Endothelial cell of umbilical vein (primary cell): ENCODE data around the gene SLC16A5. TPM values are rescaled to one million over a fixed set of nuclear protein-coding genes. Genes with fewer than 3 reads are reported as not detected.

Source experiments
- BruUV-seq: library from RNA; stranded (reverse); fragments of 400-500 nt; replicated peaks from 2 replicates; lab custom pipeline; 2021; lab: Mats Ljungman, UMichigan
- CTCF ChIA-PET: fragments of 300-600, 350-600 bp; sonication (Branson Sonifier 250); formaldehyde crosslinking; loops from one replicate; lab custom pipeline; 2021; ENCODE audit warnings: antibody characterized with exemption, inconsistent platforms; lab: Charles Lee
- POLR2A ChIA-PET: fragments of 300-600, 350-600 bp; sonication (Branson Sonifier 250); formaldehyde crosslinking; loops from one replicate; lab custom pipeline; 2021; ENCODE audit warnings: antibody characterized with exemption, inconsistent platforms; lab: Charles Lee
- DNase-seq: peaks from one replicate; pipeline ENCODE4 v3.0.0-alpha.2; 2011; ENCODE audit warnings: low read depth, low spot score
- FAIRE-seq: peaks from 2 replicates; lab custom pipeline; 2011; peaks lifted over from hg19 to GRCh38; lab: Jason Lieb, UNC
- H2AFZ ChIP-seq: 2 replicates; pipeline ENCODE4 v1.6.0; 2012; ENCODE audit warnings: low read depth, low read length, control low read depth, inconsistent platforms
- H3K27ac ChIP-seq: 2 replicates; pipeline ENCODE4 v1.5.1; 2011; ENCODE audit warnings: low read depth, mild to moderate bottlenecking, control low read depth, low read length, moderate library complexity; ENCODE audit not compliant: insufficient read depth
- H3K27me3 ChIP-seq, 2 experiments: 2 replicates each; pipeline versions ENCODE4 v1.6.0 to v1.6.1; 2011; ENCODE audit warnings: low read length in 2 of 2, mixed read lengths in 1 of 2; ENCODE audit not compliant: control insufficient read depth in 2 of 2, insufficient read depth in 2 of 2
- H3K36me3 ChIP-seq, 2 experiments: 2 replicates in 1 of 2; 3 replicates in 1 of 2; pipeline ENCODE4 v1.5.1; 2011; ENCODE audit warnings: low read length in 2 of 2, mild to moderate bottlenecking in 1 of 2, moderate library complexity in 1 of 2; ENCODE audit not compliant: control insufficient read depth in 2 of 2, insufficient read depth in 2 of 2; ENCODE audit errors: extremely low read depth in 1 of 2
- H3K4me1 ChIP-seq: 3 replicates; pipeline ENCODE4 v1.5.1; 2011; ENCODE audit warnings: mild to moderate bottlenecking, low read length; ENCODE audit not compliant: control insufficient read depth, insufficient read depth; ENCODE audit errors: extremely low read depth
- H3K4me2 ChIP-seq: 2 replicates; pipeline ENCODE4 v1.6.1; 2011; ENCODE audit warnings: low read length, control low read depth, mixed read lengths; ENCODE audit not compliant: insufficient read depth
- H3K4me3 ChIP-seq, 3 experiments: fragments of 200-600 bp in 1 of 3; sonication (generic), shearing (Covaris generic) in 1 of 3; replicated peaks in 1 of 3; 2 replicates each; pipeline ENCODE4 v1.5.1; 2011 to 2016; ENCODE audit warnings: control low read depth in 3 of 3, low read length in 3 of 3, mild to moderate bottlenecking in 2 of 3, inconsistent platforms in 1 of 3, low read depth in 1 of 3, moderate library complexity in 1 of 3; ENCODE audit not compliant: insufficient read depth in 1 of 3
- H3K79me2 ChIP-seq: 2 replicates; pipeline ENCODE4 v1.6.0; 2012; ENCODE audit warnings: low read length, inconsistent platforms; ENCODE audit not compliant: control insufficient read depth, insufficient read depth
- H3K9ac ChIP-seq: replicated peaks from 2 replicates; pipeline ENCODE3; 2011; ENCODE audit warnings: low read length, control low read depth; ENCODE audit not compliant: insufficient read depth; ENCODE audit errors: extremely low read depth
- H3K9me1 ChIP-seq: replicated peaks from 3 replicates; pipeline ENCODE4 v1.6.0; 2011; ENCODE audit warnings: mild to moderate bottlenecking, low read length; ENCODE audit not compliant: control insufficient read depth, insufficient read depth; ENCODE audit errors: extremely low read depth
- H3K9me3 ChIP-seq: replicated peaks from 2 replicates; pipeline ENCODE4 v1.5.1; 2012; ENCODE audit warnings: low read length, inconsistent platforms; ENCODE audit not compliant: control insufficient read depth, insufficient read depth
- H4K20me1 ChIP-seq: replicated peaks from 2 replicates; pipeline ENCODE3; 2011; ENCODE audit warnings: mild to moderate bottlenecking, low read length; ENCODE audit not compliant: control insufficient read depth, insufficient read depth; ENCODE audit errors: extremely low read depth
- CTCF ChIP-seq, 2 donors: IDR thresholded peaks; 1 replicate in 1 of 2; 2 replicates in 1 of 2; pipeline ENCODE4 v1.5.1; 2011; ENCODE audit warnings: low read length in 2 of 2, mild to moderate bottlenecking in 2 of 2, moderate library complexity in 2 of 2, control low read depth in 1 of 2, inconsistent platforms in 1 of 2, low read depth in 1 of 2; ENCODE audit not compliant: insufficient read depth in 1 of 2; ENCODE audit errors: extremely low read depth in 1 of 2
- EZH2 ChIP-seq: IDR thresholded peaks from 2 replicates; pipeline ENCODE4 v1.6.1; 2012; ENCODE audit warnings: borderline replicate concordance, low read depth, mild to moderate bottlenecking, moderate library complexity, low read length, inconsistent platforms; ENCODE audit not compliant: severe bottlenecking
- FOS ChIP-seq: IDR thresholded peaks from 2 replicates; pipeline ENCODE4 v1.6.1; 2011; ENCODE audit warnings: mild to moderate bottlenecking, low read length, moderate library complexity, borderline replicate concordance; ENCODE audit not compliant: insufficient read depth
- GATA2 ChIP-seq: IDR thresholded peaks from 2 replicates; pipeline ENCODE4 v1.7.0; 2011; ENCODE audit warnings: low read depth, mild to moderate bottlenecking, moderate library complexity, mixed read lengths, low read length; ENCODE audit not compliant: insufficient read length, insufficient read depth
- JUN ChIP-seq: IDR thresholded peaks from 2 replicates; pipeline ENCODE4 v1.6.1; 2011; ENCODE audit warnings: borderline replicate concordance, low read depth; ENCODE audit not compliant: insufficient read length, insufficient read depth
- MYC ChIP-seq: IDR thresholded peaks from one replicate; pipeline ENCODE4 v1.6.1; 2011; ENCODE audit warnings: mild to moderate bottlenecking, low read depth, low read length
- POLR2A ChIP-seq: IDR thresholded peaks from 2 replicates; pipeline ENCODE4 v1.6.1; 2012; ENCODE audit warnings: low read depth, mild to moderate bottlenecking, control low read depth, low read length
- POLR2AphosphoS5 ChIP-seq: IDR thresholded peaks from 2 replicates; pipeline ENCODE4 v1.6.1; 2012; ENCODE audit warnings: low read depth, mild to moderate bottlenecking, control low read depth, low read length, moderate library complexity; ENCODE audit not compliant: insufficient read depth
- dilution Hi-C: fragments of 300-500 bp; cut with MboI; formaldehyde crosslinking; loops from one replicate; pipeline ENCODE4 v1.15.0; 2019; ENCODE audit warnings: low sequenced_read_pairs; ENCODE audit not compliant: extremely low pct_ligation_motif_present
- intact Hi-C: fragments of 100-400 bp; cut with micrococcal nuclease; formaldehyde crosslinking; loops from one replicate; pipeline ENCODE4 v1.10.0; 2022
- polyA plus RNA-seq, 4 experiments: library from polyadenylated mRNA; depleted of rRNA in 3 of 4; stranded (reverse) in 3 of 4; unstranded in 1 of 4; fragments of >200 nt; gene quantifications; 2 replicates each; pipeline versions ENCODE4 v1.2.1 to v1.2.3, GENCODE V29; 2011 to 2012; ENCODE audit warnings: missing spikeins in 1 of 4
- total RNA-seq: library from RNA; stranded (reverse); gene quantifications from 2 replicates; pipeline ENCODE4 v1.2.3, GENCODE V29; 2021
- TF ChIP-seq, protein P1 (sequence below): IDR thresholded peaks from 2 replicates; pipeline ENCODE4 v1.6.1; 2011; ENCODE audit not compliant: insufficient read depth, insufficient read length

Gene SLC16A5
- total and polyA plus RNA-seq, 2 donors (not counting 3 experiments of a cell fraction or from before 2014, with no cell fraction given) = 16.4 to 23.3 TPM

DNA sequence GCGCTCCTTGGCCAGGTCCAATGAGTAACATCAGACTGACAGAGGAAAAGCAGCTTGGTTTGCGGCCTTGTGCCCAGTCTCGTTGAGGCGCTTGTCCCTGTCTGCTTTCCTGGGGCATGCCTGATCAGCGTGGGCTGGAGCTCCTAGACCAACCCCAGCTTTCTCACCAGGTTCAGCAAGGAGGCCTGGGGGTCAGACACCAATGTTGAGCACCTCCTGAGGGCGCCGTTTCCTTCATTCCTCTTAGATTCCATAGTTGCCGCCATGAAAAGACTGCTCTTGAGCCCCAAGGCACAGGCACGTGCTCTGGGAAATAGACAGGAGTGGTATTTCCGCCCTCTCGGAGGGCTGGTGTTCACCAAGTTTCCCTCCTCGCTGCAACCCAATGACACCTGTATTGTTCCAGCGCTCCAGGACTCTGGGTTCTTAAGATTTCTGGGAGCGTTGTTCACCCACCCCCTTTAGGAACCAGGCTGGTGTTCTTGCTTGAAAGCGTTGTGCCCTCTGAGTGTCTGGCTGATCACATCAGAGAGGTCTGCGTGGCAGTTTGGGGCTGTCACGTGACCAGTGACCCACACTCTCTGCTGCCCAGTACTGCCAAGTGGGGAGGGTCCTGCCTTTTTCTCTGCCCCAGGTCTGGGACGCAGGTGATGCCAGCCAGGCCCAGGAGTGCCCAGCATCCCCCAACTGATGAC is 22.7 kb upstream of the SLC16A5 start:
- Histone ChIP-seq H3K9me3 (no peaks in the 10 kb centered on the region), H3K36me3 (peaks cover 8 to 24% of the 10 kb centered on the region in 2 experiments), H2AFZ (no peak overlapping the region), H3K4me2 (no peak overlapping the region), H3K79me2 (no peaks in the 10 kb centered on the region), H3K27ac (peak overlapping the region; percentile 33), H3K27me3 (no peaks in the 10 kb centered on the region), H3K4me3 (no peak overlapping the region), H4K20me1 (no peaks in the 10 kb centered on the region), H3K9me1 (no peaks in the 10 kb centered on the region), H3K9ac (peak overlapping the region; percentile 12), H3K4me1 (peaks cover 6% of the 10 kb centered on the region)
- FAIRE-seq (no peak), DNase-seq (no peak)
- intact Hi-C loops = no loop called here
- dilution Hi-C loops = no loop called here
- no TSS peak for BruUV-seq
- ChIA-PET POLR2A (no interaction called here), CTCF (interaction anchor here (1.1 to 6.1 kb wide), 3 partner anchors 41 to 49 kb away, joined by 3 to 80 read pairs (median 4); no protein-coding TSS in a partner anchor)
- TF ChIP-seq POLR2AphosphoS5 (no peak), FOS (no peak), CTCF (IDR thresholded peaks at IDR 0.05; ENCODE audit: extremely low read depth in 1 of 2, insufficient read depth in 1 of 2, low read depth in 1 of 2, low read length in 2 of 2) (no peak), GATA2 (no peak), EZH2 (no peak), JUN (no peak), MYC (no peak), POLR2A (no peak)
- TF ChIP-seq, protein P1, sequence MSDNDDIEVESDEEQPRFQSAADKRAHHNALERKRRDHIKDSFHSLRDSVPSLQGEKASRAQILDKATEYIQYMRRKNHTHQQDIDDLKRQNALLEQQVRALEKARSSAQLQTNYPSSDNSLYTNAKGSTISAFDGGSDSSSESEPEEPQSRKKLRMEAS = no peak
